NCI-H345 (cell line): Measurements from ENCODE around the gene MYL6B.
"Not testable (repeated sequence)": the region's sequence is repeated elsewhere in the genome, so short reads cannot be mapped to it uniquely, and the experiment has no call there.

ENCODE experiments used
- DNase-seq: peaks from one replicate; lab custom pipeline; 2025; lab: John Stamatoyannopoulos, UW

The MYL6B gene

DNA sequence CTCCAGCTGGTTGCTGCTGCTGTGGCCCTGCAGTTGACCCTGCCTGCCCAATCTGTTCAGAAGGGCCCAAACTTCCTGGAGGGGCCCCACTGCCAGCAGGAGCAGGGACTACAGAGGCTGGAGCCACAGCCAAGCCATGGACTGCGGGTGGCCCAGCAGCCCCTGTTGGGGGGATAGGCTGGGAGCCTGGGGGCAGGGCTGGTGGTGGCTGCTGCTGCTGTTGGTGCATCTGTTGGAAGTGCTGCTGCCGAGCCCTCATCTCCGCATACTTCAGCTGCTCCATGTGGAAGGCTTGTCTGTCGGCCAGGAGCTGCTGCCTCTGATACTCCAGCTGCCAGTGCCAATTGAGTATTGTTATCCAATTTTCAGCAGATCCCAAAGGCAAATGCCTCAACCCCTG lies 13.0 kb downstream of the MYL6B start:
- no peak for DNase-seq

DNA sequence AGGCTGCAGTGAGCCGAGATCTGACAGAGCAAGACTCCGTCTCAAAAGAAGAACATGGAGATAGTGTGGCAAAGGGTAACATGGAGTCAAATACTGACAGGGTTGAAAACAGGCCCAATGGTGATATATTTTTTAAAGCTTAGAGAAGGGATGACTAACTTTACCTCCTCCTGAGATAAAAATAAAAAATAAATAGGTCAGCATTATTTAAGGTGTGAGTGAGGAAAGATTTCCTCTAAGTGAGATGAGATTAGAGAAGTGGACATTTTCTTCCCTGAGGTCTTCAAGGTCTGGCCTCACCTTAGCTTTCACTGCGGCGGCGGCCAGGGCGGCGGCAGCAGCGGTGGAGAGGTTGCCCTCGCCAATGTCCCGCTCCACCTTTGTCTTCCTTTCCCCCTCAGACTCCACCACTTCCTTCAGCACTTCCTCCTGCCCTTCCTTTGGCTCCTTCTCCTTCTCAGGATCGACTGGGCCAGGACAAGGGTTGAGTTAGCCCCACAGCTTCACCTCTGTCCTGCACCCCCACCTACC lies 16.9 kb downstream of the MYL6B start:
- no peak for DNase-seq

GRCh38 chr12:56172839-56173238 lies 20.5 kb downstream of the MYL6B start:
- no peak for DNase-seq

DNA sequence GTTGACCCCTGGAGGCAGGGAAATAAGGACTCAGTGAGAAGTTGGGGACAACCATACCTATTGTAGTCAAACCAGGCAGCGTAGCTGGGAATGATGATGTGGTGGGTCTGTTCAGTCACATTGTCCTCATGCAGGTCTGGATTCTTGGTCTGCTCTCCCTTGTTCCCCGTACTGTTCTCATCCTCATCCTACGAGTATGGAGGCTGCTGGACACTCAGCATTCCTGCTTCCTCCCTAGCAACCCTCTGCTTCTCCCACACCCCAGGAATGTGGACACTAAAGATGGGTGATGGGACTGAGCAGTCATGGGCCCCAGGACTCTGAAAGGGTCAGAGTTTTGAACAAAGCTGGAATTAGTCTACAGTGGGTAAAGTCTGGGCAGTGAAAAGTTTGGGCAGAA lies 26.0 kb downstream of the MYL6B start:
- DNase-seq: no peak

DNA sequence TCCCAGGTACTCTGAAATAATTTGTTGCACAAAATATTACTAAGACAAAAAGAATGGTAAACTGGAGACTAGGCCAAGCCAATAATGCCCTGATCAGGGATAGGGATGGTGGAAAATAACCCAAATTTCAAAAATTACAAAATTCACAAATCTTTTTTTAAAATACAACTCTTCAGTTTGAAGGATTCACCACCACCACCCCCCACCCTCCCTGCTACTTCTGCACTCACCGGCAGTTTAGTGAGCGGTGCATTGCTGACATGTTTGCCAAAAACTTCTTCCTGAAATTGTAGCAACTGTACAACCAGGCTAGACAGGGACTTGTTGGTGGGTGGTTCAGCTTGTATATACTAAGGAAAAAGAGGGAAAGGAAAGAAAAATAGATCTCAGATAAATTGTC lies 34.6 kb downstream of the MYL6B start:
- DNase-seq: no peak

GRCh38 chr12:56188131-56188777 lies 35.9 kb downstream of the MYL6B start:
- no peak for DNase-seq

DNA sequence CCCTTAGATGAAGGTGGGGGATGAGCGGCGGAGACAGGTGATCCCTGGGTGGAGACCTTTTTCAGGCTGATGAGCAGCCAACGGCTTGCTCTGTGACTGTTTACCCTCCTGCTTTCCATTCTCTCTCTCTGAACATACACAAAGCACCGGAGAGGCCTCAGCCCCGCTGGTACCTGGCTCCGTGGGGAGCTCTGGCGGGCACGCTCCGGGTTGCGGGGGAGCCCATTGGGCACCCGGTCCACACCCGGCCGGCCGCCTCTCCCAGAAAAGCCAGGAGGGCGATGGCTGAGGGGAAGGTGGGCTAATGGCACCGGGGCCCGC lies 36.4 kb downstream of the MYL6B start:
- peak; percentile 37 for DNase-seq

DNA sequence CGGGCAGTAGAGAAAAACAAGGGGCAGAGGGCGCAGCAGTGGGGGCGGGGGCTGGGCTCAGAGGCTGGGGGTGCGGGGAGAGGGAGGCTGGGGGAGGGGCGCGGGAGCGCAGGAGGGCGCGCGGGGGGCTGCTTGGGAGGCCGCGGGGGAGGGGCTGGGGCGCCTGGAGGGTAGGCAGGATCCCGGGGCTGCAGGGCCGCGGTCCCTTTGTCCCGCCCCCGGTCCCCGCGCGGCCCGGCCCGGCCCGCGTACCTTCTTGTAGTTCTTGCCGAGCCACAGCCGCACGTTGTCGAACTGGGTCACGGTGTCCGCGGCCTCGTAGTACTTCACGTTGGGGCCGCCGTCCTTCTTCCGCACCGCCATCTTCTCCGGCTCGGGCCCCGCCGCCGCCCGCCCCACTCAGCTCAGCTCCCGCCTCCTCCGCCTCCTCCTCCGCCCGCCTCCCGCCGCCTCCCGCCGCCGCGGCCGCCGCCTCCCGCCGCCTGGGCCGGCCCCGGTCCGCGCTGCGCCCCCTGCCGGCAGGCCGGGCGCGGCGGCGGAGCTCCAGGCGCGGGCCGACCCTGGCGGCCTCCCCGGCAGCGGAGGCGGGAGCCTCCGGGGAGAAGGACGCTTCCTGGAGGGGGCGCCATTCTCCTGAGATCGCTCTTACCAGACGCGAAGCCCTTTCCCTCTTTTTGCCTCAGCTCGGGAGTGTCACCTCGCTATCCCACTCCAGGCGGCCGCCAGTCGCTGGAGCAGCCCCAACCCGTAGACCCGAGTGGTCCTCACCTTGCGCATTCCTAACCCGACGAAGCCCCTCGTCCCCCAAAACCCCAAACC lies 36.9 kb downstream of the MYL6B start, which contains the start of gene SMARCC2:
SMARCC2 (minus strand) TSS at position 385 of the 819 bp plus-strand sequence; CDS start at position 363, 22 bp downstream.
- peak; percentile 88 for DNase-seq

- DNase-seq: peak; percentile 92
Observed at GRCh38 chr12:56189918-56190694, 37.7 kb downstream of the MYL6B start.

DNA sequence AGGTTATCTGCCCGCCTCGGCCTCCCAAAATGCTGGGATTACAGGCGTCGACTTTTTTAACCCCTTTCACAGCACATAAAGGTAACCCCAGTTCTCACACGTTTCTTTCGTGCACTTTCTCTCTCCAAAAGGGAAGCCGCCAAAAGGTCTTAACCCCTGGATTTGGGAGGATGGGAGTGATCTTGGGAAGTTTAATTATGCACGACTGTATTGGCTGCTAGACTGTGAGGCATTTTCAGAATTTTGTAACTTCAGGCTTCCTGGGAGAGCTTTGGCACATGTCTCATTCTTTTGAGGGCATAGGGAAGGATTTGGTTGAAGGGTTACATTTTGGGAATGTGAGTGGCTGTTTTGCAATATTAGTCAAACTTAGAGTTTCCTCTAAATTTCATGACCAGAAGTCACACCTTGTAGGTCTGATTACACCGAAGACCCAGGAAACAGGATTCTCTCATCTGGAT lies 38.3 kb downstream of the MYL6B start:
- no peak for DNase-seq

DNA sequence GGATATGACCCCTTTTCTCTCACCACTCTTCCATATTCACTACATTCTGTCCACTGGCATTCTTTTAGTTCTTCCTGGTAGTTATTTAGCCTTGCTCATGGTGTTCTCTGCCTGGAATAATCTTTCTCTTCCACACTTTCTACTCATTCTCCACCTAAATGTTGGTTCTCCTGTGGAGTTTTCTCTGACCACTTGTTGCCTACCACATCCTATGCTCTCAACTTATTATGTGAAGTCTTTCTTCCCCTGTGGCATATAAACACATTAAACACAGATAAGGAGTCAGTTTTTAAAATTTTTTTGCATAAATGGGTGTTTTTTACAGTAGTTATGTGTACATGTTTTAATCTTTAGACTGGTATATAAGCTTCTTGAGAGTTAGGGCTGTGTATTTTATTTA lies 40.2 kb downstream of the MYL6B start:
- no peak for DNase-seq

GRCh38 chr12:56193025-56193578 lies 40.7 kb downstream of the MYL6B start:
- peak; percentile 89 for DNase-seq

- not testable (repeated sequence) for DNase-seq
Observed at GRCh38 chr12:56196818-56197550, 44.6 kb downstream of the MYL6B start.

DNA sequence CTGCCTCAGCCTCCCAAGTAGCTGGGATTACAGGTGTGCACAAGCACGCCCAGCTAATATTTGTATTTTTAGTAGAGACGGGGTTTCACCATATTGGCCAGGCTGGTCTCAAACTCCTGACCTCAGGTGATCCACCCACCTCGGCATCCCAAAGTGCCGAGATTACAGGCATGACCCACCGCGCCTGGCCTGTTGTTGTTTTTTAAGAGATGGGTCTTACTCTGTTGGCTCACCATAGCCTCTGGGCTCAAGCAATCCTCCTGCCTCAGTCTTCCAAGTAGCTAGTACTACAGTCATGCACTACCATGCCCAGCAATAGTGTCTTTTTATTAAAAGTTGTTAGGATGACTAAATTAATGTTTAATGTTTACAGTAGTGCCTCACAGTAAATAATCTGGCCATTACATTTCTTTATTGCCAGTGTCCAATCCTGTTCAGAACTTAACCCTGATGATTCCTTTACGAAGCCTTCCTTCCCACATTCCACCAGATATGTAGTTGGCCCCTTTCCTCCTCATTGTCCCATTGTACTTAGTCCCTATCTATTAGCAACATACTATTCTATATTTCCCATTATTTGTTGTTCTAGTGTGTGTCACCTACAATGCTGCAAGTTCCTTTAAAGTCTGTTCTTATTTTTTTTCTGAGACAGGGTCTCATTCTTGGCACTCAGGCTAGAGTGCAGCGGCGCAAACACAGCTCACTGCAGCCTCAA lies 45.7 kb downstream of the MYL6B start:
- no peak for DNase-seq

DNA sequence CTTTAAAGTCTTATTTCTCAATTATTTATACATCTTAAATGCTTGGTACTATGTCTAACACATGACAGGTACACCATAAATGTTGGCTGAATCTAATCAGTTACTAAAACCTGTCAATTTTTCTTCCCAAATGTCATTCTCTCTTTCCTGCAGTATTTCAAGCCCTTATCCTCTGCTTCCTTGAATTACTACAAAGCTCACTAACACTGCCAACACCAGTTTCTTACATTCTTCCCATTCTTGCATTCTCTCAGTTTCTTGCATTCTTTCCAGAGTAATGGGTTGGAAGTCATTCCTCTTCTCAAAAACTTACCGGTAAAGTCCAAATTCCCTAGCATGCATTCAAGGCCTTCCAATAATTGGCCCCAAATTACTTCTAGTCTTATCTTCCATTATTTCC lies 46.4 kb downstream of the MYL6B start:
- DNase-seq: no peak

DNA sequence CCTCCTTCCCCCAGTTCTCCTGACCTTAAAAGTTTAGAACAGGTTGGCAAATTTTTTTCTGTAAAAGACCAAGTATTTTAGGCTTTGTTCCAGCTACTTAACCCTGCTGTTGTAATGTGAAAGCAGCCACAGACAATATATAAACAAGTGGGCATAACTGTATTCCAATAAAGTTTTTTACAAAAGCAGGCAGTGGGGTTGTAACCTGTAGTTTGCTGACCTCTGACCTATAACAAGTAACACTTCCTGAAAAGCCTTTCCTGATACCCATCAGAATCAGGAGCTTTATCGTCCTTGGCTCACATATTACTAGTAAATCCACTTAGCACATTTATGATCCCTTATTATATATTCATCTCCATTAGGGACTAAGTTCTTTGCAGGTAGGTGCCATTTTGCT lies 50.0 kb downstream of the MYL6B start:
- no peak for DNase-seq

DNA sequence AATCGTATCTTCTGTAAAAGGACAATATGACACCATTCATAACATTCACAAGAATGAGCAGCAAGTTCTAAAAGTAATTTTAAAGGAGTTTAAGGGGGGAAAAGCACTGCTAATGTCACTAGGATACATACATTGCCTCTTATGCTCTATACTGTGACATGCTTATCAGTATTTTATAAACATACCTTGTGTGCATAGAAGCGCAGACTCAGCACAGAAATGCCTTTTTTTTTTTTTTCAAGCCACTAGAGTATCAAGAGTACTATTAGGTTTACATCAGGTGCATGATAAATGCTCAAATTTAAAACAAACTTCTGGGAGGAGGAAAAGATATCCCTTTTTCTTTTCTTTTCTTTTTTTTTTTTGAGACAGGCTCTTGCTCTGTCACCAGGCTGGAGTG lies 50.5 kb downstream of the MYL6B start:
- no peak for DNase-seq

DNA sequence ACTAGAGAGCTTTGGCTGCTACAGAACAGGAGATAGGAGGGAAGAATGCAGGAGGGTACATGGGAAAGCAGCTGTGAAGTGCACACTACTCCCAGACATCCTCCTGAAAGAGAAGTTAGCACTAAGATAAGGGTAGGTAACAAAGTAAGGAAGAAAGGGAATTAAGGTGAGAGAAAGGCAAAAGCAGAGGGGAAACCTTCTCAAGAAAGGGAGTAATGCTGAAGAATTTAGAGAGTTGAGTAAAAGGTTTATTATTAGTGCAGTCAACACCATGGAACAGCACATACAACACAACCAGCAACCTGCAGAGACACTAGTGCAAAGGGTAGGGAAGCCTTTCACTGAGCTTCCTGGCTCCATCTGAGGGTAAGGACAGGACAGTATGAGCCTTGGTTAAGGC lies 51.9 kb downstream of the MYL6B start:
- DNase-seq: no peak

GRCh38 chr12:56205445-56205844 lies 53.1 kb downstream of the MYL6B start:
- DNase-seq: no peak

GRCh38 chr12:56206452-56207166 lies 54.2 kb downstream of the MYL6B start:
- DNase-seq: peak; percentile 30
